WTC11 (cell line): ENCODE results near the gene MARCHF11. TPM values are rescaled to one million over a fixed set of nuclear protein-coding genes. Genes with fewer than 3 reads are reported as not detected.

Source experiments
- ATAC-seq: fragments of 200-7000 bp; cut with Tn5 transposase; 2 replicates; pipeline ENCODE4 v1.10.0; 2021; ENCODE audit warnings: mild to moderate bottlenecking, moderate library complexity
- CTCF ChIA-PET: fragments of 300-600 bp; sonication (Branson Sonifier 250); formaldehyde crosslinking; loops from one replicate; lab custom pipeline; 2021; ENCODE audit warnings: antibody characterized with exemption; lab: Charles Lee
- POLR2A ChIA-PET: fragments of 350-600 bp; sonication (Branson Sonifier 250); formaldehyde crosslinking; loops from one replicate; lab custom pipeline; 2021; ENCODE audit warnings: antibody characterized with exemption; lab: Charles Lee
- DNase-seq: peaks from one replicate; pipeline ENCODE4 v3.0.0; 2021; ENCODE audit warnings: low spot score
- H3K27ac Mint-ChIP-seq: 2 replicates; pipeline ENCODE4 v1.8.0; 2021; ENCODE audit warnings: mixed read lengths
- H3K27me3 Mint-ChIP-seq: 2 replicates; pipeline ENCODE4 v1.8.0; 2021; ENCODE audit warnings: low read depth, mild to moderate bottlenecking, moderate library complexity, mixed read lengths
- H3K36me3 Mint-ChIP-seq: 2 replicates; pipeline ENCODE4 v1.8.0; 2021; ENCODE audit warnings: mixed read lengths
- H3K4me1 Mint-ChIP-seq: 2 replicates; pipeline ENCODE4 v1.8.0; 2022; ENCODE audit warnings: mixed read lengths
- H3K4me3 Mint-ChIP-seq: 2 replicates; pipeline ENCODE4 v1.8.0; 2021; ENCODE audit warnings: mild to moderate bottlenecking, moderate library complexity, mixed read lengths
- H3K9me3 Mint-ChIP-seq: 2 replicates; pipeline ENCODE4 v1.8.0; 2021; ENCODE audit warnings: mixed read lengths
- ATF1 ChIP-seq: sonication (generic); formaldehyde crosslinking; IDR thresholded peaks from 2 replicates; pipeline ENCODE4 v1.8.1; 2023; ENCODE audit warnings: mild to moderate bottlenecking, moderate library complexity, missing genetic modification reagents
- E2F1 ChIP-seq: sonication (generic); formaldehyde crosslinking; IDR thresholded peaks from 2 replicates; pipeline ENCODE4 v1.8.0; 2022; ENCODE audit warnings: mild to moderate bottlenecking, missing genetic modification reagents
- E2F5 ChIP-seq: sonication (generic); formaldehyde crosslinking; IDR thresholded peaks from 2 replicates; pipeline ENCODE4 v1.8.1; 2022; ENCODE audit warnings: mild to moderate bottlenecking, moderate library complexity, missing genetic modification reagents
- ERG ChIP-seq: fragments of 250-450 bp; sonication (Bioruptor Pico); IDR thresholded peaks from 2 replicates; pipeline ENCODE4 v1.8.0; 2021; ENCODE audit warnings: mild to moderate bottlenecking
- FOXJ3 ChIP-seq: sonication (generic); formaldehyde crosslinking; IDR thresholded peaks from 2 replicates; pipeline ENCODE4 v1.9.0; 2021; ENCODE audit warnings: missing genetic modification reagents, mild to moderate bottlenecking, borderline replicate concordance
- FOXK1 ChIP-seq: sonication (generic); formaldehyde crosslinking; IDR thresholded peaks from 2 replicates; pipeline ENCODE4 v1.8.0; 2022; ENCODE audit warnings: mild to moderate bottlenecking, moderate library complexity, missing genetic modification reagents
- FOXP4 ChIP-seq: sonication (generic); formaldehyde crosslinking; IDR thresholded peaks from 2 replicates; pipeline ENCODE4 v1.8.0; 2022; ENCODE audit warnings: mild to moderate bottlenecking, missing genetic modification reagents
- GABPB1 ChIP-seq: sonication (generic); formaldehyde crosslinking; IDR thresholded peaks from 2 replicates; pipeline ENCODE4 v1.8.1; 2023; ENCODE audit warnings: mild to moderate bottlenecking, missing genetic modification reagents
- GTF2I ChIP-seq: fragments of 250-450 bp; sonication (Bioruptor Pico); conservative IDR thresholded peaks from 2 replicates; pipeline ENCODE4 v1.4.0; 2021; ENCODE audit warnings: mild to moderate bottlenecking
- JUN ChIP-seq: sonication (generic); formaldehyde crosslinking; IDR thresholded peaks from 2 replicates; pipeline ENCODE4 v1.8.0; 2023; ENCODE audit warnings: mild to moderate bottlenecking, missing genetic modification reagents
- MAX ChIP-seq: sonication (generic); formaldehyde crosslinking; IDR thresholded peaks from 2 replicates; pipeline ENCODE4 v1.8.0; 2022; ENCODE audit warnings: mild to moderate bottlenecking, missing genetic modification reagents
- MYBL2 ChIP-seq: sonication (generic); formaldehyde crosslinking; IDR thresholded peaks from 2 replicates; pipeline ENCODE4 v1.8.1; 2023; ENCODE audit warnings: mild to moderate bottlenecking, moderate library complexity, missing genetic modification reagents
- NFE2L1 ChIP-seq: sonication (generic); formaldehyde crosslinking; IDR thresholded peaks from 2 replicates; pipeline ENCODE4 v1.8.1; 2023; ENCODE audit warnings: missing genetic modification reagents
- PREB ChIP-seq: sonication (generic); formaldehyde crosslinking; IDR thresholded peaks from 2 replicates; pipeline ENCODE4 v1.8.1; 2022; ENCODE audit warnings: mild to moderate bottlenecking, missing genetic modification reagents, moderate library complexity, borderline replicate concordance
- SMAD3 ChIP-seq: sonication (generic); formaldehyde crosslinking; IDR thresholded peaks from 2 replicates; pipeline ENCODE4 v1.8.0; 2022; ENCODE audit warnings: missing genetic modification reagents, mild to moderate bottlenecking, borderline replicate concordance
- SMAD4 ChIP-seq: sonication (generic); formaldehyde crosslinking; IDR thresholded peaks from 2 replicates; pipeline ENCODE4 v1.8.0; 2022; ENCODE audit warnings: mild to moderate bottlenecking, missing genetic modification reagents
- TEAD4 ChIP-seq: sonication (generic); formaldehyde crosslinking; IDR thresholded peaks from 2 replicates; pipeline ENCODE4 v1.8.0; 2022; ENCODE audit warnings: mild to moderate bottlenecking, missing genetic modification reagents
- ZBTB43 ChIP-seq: sonication (generic); formaldehyde crosslinking; IDR thresholded peaks from 2 replicates; pipeline ENCODE4 v1.8.1; 2023; ENCODE audit warnings: mild to moderate bottlenecking, missing genetic modification reagents
- ZMAT4 ChIP-seq: fragments of 250-450 bp; sonication (Bioruptor Pico); IDR thresholded peaks from 2 replicates; pipeline ENCODE4 v1.9.0; 2021; ENCODE audit warnings: mild to moderate bottlenecking
- ZNF512 ChIP-seq: sonication (generic); formaldehyde crosslinking; IDR thresholded peaks from 2 replicates; pipeline ENCODE4 v1.8.1; 2022; ENCODE audit warnings: missing genetic modification reagents, borderline replicate concordance
- total RNA-seq: library from RNA; stranded (reverse); gene quantifications from 3 replicates; pipeline ENCODE4 v1.2.3, GENCODE V29; 2021

The MARCHF11 gene
- total RNA-seq, 1 experiment from 2014 or later = 2.9 TPM

- Mint-ChIP-seq H3K27me3 (peaks cover 60% of the 10 kb centered on the region), H3K4me3 (peak overlapping the region; percentile 77), H3K9me3 (no peaks in the 10 kb centered on the region), H3K36me3 (no peaks in the 10 kb centered on the region), H3K4me1 (peaks cover 13% of the 10 kb centered on the region)
- ATAC-seq = peak; percentile 34
- TF ChIP-seq ZMAT4 (CRISPR knock-in tag) = no peak
- no peak for TF ChIP-seq ZNF512 (CRISPR knock-in tag)
- no peak for TF ChIP-seq GTF2I (CRISPR knock-in tag)
- TF ChIP-seq MYBL2 = no peak
- no peak for TF ChIP-seq E2F5 (CRISPR knock-in tag)
- peak; percentile 49 for TF ChIP-seq MAX (CRISPR knock-in tag)
- TF ChIP-seq E2F1 (CRISPR knock-in tag) = no peak
- TF ChIP-seq PREB = no peak
- TF ChIP-seq GABPB1 (CRISPR knock-in tag) = no peak
- no peak for TF ChIP-seq FOXJ3 (CRISPR knock-in tag)
- TF ChIP-seq NFE2L1 = no peak
- no peak for TF ChIP-seq ZBTB43 (CRISPR knock-in tag)
- TF ChIP-seq SMAD3 (CRISPR knock-in tag) = no peak
- TF ChIP-seq ATF1 = no peak
- no peak for TF ChIP-seq FOXP4 (CRISPR knock-in tag)
- TF ChIP-seq ERG (CRISPR knock-in tag) = no peak
- no peak for TF ChIP-seq SMAD4
- peak; percentile 54; the same call in 1 of the 2 replicates for TF ChIP-seq JUN (CRISPR knock-in tag)
- TF ChIP-seq TEAD4 (CRISPR knock-in tag) = no peak
- 0 out of 2 replicates have a peak, but pooled peaks have one; percentile 24 for TF ChIP-seq FOXK1 (CRISPR knock-in tag)
- TF ChIP-seq, all 79 proteins: peak for 3
- DNase-seq = peak; percentile 25
- POLR2A ChIA-PET = no interaction called here
- no peak overlapping the region for H3K27ac Mint-ChIP-seq
- CTCF ChIA-PET = interaction anchor here (1.1 to 3.4 kb wide), 3 partner anchors 20 to 279 kb away, joined by 3 to 15 read pairs (median 4); no protein-coding TSS in a partner anchor
Observed at GRCh38 chr5:16179936-16180788, 571 bp upstream of the MARCHF11 start.
